B cell (primary cell): ENCODE results near the gene RMI1.

Experiments
- EZH2 ChIP-seq: IDR thresholded peaks from 2 replicates; pipeline ENCODE4 v1.6.1; 2012; ENCODE audit warnings: borderline replicate concordance, low read depth, mild to moderate bottlenecking, moderate library complexity, low read length; ENCODE audit not compliant: insufficient read depth, poor library complexity, severe bottlenecking
- TF ChIP-seq, protein P1 (sequence below): fragments of 200-600 bp; IDR thresholded peaks from one replicate; pipeline ENCODE4 v1.8.0; 2022; ENCODE audit warnings: antibody characterized with exemption, mild to moderate bottlenecking

DNA sequence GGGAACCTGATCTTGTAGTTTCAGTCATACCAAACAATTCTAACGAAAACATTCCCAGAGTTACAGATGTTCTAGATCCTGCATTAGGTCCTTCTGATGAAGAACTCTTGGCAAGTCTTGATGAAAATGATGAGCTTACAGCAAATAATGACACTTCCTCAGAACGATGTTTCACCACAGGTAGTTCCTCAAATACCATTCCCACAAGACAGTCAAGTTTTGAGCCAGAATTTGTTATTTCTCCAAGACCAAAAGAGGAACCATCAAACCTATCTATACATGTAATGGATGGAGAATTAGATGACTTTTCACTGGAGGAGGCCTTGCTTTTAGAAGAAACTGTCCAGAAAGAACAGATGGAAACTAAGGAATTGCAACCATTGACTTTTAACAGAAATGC is 21.0 kb downstream of the RMI1 start:
- TF ChIP-seq, protein P1, sequence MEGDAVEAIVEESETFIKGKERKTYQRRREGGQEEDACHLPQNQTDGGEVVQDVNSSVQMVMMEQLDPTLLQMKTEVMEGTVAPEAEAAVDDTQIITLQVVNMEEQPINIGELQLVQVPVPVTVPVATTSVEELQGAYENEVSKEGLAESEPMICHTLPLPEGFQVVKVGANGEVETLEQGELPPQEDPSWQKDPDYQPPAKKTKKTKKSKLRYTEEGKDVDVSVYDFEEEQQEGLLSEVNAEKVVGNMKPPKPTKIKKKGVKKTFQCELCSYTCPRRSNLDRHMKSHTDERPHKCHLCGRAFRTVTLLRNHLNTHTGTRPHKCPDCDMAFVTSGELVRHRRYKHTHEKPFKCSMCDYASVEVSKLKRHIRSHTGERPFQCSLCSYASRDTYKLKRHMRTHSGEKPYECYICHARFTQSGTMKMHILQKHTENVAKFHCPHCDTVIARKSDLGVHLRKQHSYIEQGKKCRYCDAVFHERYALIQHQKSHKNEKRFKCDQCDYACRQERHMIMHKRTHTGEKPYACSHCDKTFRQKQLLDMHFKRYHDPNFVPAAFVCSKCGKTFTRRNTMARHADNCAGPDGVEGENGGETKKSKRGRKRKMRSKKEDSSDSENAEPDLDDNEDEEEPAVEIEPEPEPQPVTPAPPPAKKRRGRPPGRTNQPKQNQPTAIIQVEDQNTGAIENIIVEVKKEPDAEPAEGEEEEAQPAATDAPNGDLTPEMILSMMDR = no peak
- TF ChIP-seq EZH2 = no peak
